GM21717 (cell line): ENCODE results near the gene SLC2A5.
"Not testable (repeated sequence)": the region's sequence is repeated elsewhere in the genome, so short reads cannot be mapped to it uniquely, and the experiment has no call there.

Source experiments
- ATAC-seq: cut with Tn5 transposase; IDR thresholded peaks from one replicate; pipeline ENCODE4 v1.9.1; 2021; ENCODE audit warnings: mild to moderate bottlenecking, moderate library complexity; ENCODE audit not compliant: unreplicated experiment

SLC2A5 gene

GRCh38 chr1:9069326-9070100, at the start of gene SLC2A5:
Gene SLC2A5, minus strand, starts transcription at chr1:9069635. Its CDS starts 99 bp downstream, at chr1:9069536.
- peak; percentile 85 for ATAC-seq

- ATAC-seq = no peak
These were observed 48.8 kb upstream of the SLC2A5 start for GRCh38 chr1:9118186-9118585.

GRCh38 chr1:9115351-9116205, 46.1 kb upstream of the SLC2A5 start:
- ATAC-seq = no peak

- no peak for ATAC-seq
These were observed 43.8 kb upstream of the SLC2A5 start for GRCh38 chr1:9112961-9113880.

GRCh38 chr1:9111957-9112356, 42.5 kb upstream of the SLC2A5 start:
- no peak for ATAC-seq

- no peak for ATAC-seq
These were observed 41.9 kb upstream of the SLC2A5 start for GRCh38 chr1:9111357-9111691.

GRCh38 chr1:9110669-9111356, 41.4 kb upstream of the SLC2A5 start:
- no peak for ATAC-seq

- no peak for ATAC-seq
These were observed 38.7 kb upstream of the SLC2A5 start for GRCh38 chr1:9108056-9108665.

GRCh38 chr1:9107136-9107535, 37.7 kb upstream of the SLC2A5 start:
- ATAC-seq = no peak

GRCh38 chr1:9106286-9106685, 36.9 kb upstream of the SLC2A5 start:
- ATAC-seq = no peak

- no peak for ATAC-seq
These were observed 36.0 kb upstream of the SLC2A5 start for GRCh38 chr1:9105336-9105867.

GRCh38 chr1:9101510-9102146, 32.2 kb upstream of the SLC2A5 start:
- ATAC-seq = no peak

- ATAC-seq = no peak
These were observed 31.1 kb upstream of the SLC2A5 start for GRCh38 chr1:9100471-9101043.

- no peak for ATAC-seq
These were observed 30.1 kb upstream of the SLC2A5 start for GRCh38 chr1:9099555-9099954.

- ATAC-seq = no peak
These were observed 28.7 kb upstream of the SLC2A5 start for GRCh38 chr1:9097947-9098705.

GRCh38 chr1:9095818-9096217, 26.4 kb upstream of the SLC2A5 start:
- no peak for ATAC-seq

- ATAC-seq = not testable (repeated sequence)
These were observed 24.7 kb upstream of the SLC2A5 start for GRCh38 chr1:9093996-9094595.

GRCh38 chr1:9093581-9093980, 24.1 kb upstream of the SLC2A5 start:
- ATAC-seq = no peak
